Nephron (organoid): ENCODE results near the gene CCDC196.

Experiments used
- H3K27ac Mint-ChIP-seq, 3 experiments: 2 replicates each; pipeline ENCODE4 v1.8.0; 2020; ENCODE audit warnings: mixed read lengths in 3 of 3, mild to moderate bottlenecking in 2 of 3, moderate library complexity in 1 of 3
- H3K27me3 Mint-ChIP-seq: 2 replicates; pipeline ENCODE4 v1.8.0; 2021; ENCODE audit warnings: low read depth, mild to moderate bottlenecking, moderate library complexity, mixed read lengths
- H3K36me3 Mint-ChIP-seq: 2 replicates; pipeline ENCODE4 v1.8.0; 2020; ENCODE audit warnings: low read depth, mixed read lengths
- H3K4me1 Mint-ChIP-seq: 2 replicates; pipeline ENCODE4 v1.8.0; 2020; ENCODE audit warnings: mixed read lengths
- H3K4me3 Mint-ChIP-seq, 3 experiments: 2 replicates each; pipeline ENCODE4 v1.8.0; 2020; ENCODE audit warnings: mild to moderate bottlenecking in 3 of 3, mixed read lengths in 3 of 3, moderate library complexity in 2 of 3
- H3K9me3 Mint-ChIP-seq: 2 replicates; pipeline ENCODE4 v1.8.0; 2020; ENCODE audit warnings: mixed read lengths
- TF ChIP-seq, protein P1 (sequence below), 3 experiments: fragments of 200-600 bp; sonication (generic); IDR thresholded peaks; one replicate each; pipeline ENCODE4 v1.5.0; 2021; ENCODE audit warnings: antibody characterized with exemption in 3 of 3; ENCODE audit not compliant: unreplicated experiment in 3 of 3

The CCDC196 gene

DNA sequence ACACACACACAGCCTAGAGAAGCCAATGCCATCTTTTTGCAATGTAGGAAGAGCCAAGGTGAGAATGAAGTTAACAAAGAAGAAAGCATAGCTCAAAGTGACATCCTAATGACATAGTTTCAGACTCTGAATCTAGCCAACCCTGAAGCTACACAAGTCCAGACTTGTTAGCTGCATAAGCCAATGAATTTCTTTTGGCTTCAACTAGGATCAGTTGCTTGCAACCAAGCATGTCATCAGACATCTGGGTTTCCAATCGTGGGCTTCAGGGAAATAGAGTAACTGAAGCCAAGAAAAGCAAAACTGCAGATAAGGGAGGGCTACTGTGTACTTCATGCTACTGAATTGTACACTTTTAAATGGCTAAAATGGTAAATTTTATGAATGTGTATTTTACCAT is 17.4 kb downstream of the CCDC196 start:
- no peaks in the 10 kb centered on the region for H3K9me3 Mint-ChIP-seq

DNA sequence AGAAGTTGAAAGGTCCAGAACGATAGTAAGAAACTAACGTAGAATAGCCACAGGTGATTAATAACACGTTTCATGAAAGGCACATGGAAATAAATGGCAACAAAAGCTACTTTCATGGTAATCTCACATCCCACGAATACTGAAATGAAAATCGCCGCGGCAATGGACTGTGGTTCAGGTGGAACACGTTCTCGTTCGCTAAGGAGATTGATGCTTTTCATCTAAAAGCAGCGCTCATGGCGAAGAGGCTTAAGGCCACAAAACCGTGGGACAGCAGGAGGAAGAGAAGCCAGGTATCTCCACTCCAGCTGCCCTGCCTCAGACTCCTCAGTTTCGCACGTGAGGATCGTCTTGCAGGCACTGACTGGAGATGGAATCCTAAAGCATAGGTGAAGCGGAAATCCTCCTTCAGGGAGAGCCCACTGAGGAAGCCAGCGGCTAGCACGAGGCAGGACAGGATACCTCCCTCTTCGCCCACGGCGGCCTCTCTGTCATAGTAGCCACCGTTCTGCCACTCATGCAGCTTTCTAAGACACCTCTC is 21.1 kb downstream of the CCDC196 start:
- Mint-ChIP-seq H3K27ac (peak overlapping the region; percentile 79 to 98 (median 95)), H3K36me3 (no peaks in the 10 kb centered on the region), H3K4me3 (peak overlapping the region; percentile 85 to 96 (median 94)), H3K27me3 (peaks cover 15% of the 10 kb centered on the region), H3K4me1 (peaks cover 17% of the 10 kb centered on the region), H3K9me3 (no peaks in the 10 kb centered on the region)
- TF ChIP-seq, protein P1, sequence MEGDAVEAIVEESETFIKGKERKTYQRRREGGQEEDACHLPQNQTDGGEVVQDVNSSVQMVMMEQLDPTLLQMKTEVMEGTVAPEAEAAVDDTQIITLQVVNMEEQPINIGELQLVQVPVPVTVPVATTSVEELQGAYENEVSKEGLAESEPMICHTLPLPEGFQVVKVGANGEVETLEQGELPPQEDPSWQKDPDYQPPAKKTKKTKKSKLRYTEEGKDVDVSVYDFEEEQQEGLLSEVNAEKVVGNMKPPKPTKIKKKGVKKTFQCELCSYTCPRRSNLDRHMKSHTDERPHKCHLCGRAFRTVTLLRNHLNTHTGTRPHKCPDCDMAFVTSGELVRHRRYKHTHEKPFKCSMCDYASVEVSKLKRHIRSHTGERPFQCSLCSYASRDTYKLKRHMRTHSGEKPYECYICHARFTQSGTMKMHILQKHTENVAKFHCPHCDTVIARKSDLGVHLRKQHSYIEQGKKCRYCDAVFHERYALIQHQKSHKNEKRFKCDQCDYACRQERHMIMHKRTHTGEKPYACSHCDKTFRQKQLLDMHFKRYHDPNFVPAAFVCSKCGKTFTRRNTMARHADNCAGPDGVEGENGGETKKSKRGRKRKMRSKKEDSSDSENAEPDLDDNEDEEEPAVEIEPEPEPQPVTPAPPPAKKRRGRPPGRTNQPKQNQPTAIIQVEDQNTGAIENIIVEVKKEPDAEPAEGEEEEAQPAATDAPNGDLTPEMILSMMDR (IDR thresholded peaks at IDR 0.05; ENCODE audit: unreplicated experiment in 3 of 3), result no peak

More for the DNA sequence above, 17.4 kb downstream of the CCDC196 start:
- TF ChIP-seq, protein P1 (IDR thresholded peaks at IDR 0.05; ENCODE audit: unreplicated experiment in 3 of 3), result no peak
- H3K27me3 Mint-ChIP-seq, result no peaks in the 10 kb centered on the region
- peaks cover 10% of the 10 kb centered on the region for H3K4me1 Mint-ChIP-seq
- no peak overlapping the region for H3K4me3 Mint-ChIP-seq
- H3K36me3 Mint-ChIP-seq, result no peaks in the 10 kb centered on the region
- H3K27ac Mint-ChIP-seq, result no peak overlapping the region

DNA sequence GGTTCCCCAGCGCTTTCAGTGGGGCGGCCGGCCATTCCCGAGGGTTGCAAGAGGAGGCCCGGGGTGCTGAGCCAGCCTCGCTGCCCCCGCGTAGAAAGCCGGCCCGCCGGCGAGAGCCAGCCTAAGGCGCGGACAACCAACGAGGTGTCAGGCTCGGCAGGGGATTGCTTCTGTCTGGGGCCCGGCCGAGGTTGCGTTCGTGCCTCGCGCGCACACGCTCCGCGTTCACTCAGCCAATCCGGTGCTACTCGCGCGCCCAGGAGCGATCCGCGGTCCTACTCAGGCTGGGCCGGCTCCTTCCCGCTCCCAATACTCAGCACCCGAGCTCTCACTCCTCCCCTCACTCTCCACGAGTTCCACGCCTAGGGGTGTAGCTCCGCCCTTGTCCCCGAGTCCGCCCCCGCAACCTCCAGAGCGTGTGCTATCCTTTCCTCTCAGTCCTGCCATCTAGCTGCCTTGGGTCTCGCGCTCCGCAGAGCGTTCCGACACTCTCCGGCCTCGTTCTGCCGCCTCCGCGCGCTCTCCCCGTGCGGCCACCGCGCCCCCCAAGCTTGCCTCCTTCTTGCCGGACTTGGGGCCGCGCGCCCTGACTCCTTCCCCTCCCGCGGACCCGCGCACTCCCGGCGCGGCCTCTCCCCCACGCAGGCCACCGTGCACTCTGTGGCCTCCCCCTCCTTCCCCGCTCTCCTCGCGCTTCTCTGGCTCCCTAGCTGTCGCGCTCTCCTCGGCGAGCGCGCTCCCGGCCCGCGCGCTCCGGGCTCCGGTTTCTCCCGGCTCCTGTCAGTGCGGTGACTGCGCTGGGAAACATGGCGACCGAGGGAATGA is 21.8 kb downstream of the CCDC196 start, which contains the start of gene GPHN:
Gene GPHN, plus strand, starts transcription at position 426 of the 825 bp plus-strand sequence.
- Mint-ChIP-seq H3K9me3 (no peaks in the 10 kb centered on the region), H3K27ac (peak within 1 kb of the TSS; percentile 79 to 98 (median 95))

DNA sequence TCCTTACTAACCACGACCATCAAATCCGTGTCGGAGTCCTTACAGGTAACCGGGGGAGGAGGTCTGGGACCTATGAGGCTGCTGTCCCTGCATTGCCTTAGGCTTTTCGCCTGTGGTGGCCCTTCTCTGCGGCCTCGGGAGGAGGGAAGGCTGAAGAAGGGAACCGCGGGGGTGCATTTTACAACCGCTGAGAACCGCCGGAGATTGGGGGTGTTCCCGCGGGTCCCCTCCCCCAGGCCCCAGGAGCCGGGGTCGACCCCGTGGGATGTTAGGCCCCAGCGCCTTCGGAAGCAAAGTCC is 22.3 kb downstream of the CCDC196 start:
- H3K4me3 Mint-ChIP-seq, result peak overlapping the region; percentile 85 to 96 (median 94)
- H3K27me3 Mint-ChIP-seq, result peaks cover 18% of the 10 kb centered on the region
- TF ChIP-seq, protein P1 (IDR thresholded peaks at IDR 0.05; ENCODE audit: unreplicated experiment in 3 of 3), result no peak
- no peaks in the 10 kb centered on the region for H3K9me3 Mint-ChIP-seq
- H3K4me1 Mint-ChIP-seq, result peaks cover 17% of the 10 kb centered on the region
- no peaks in the 10 kb centered on the region for H3K36me3 Mint-ChIP-seq
- peak overlapping the region; percentile 79 to 98 (median 95) for H3K27ac Mint-ChIP-seq

More for the DNA sequence above, 21.8 kb downstream of the CCDC196 start, which contains the start of gene GPHN:
- Mint-ChIP-seq H3K27me3 (peaks cover 18% of the 10 kb centered on the region), H3K36me3 (no peaks in the 10 kb centered on the region), H3K4me3 (peak within 1 kb of the TSS; percentile 85 to 96 (median 94)), H3K4me1 (peaks cover 17% of the 10 kb centered on the region)
- TF ChIP-seq, protein P1 (IDR thresholded peaks at IDR 0.05; ENCODE audit: unreplicated experiment in 3 of 3), result peak in 1 of 3 experiments; percentile 33

DNA sequence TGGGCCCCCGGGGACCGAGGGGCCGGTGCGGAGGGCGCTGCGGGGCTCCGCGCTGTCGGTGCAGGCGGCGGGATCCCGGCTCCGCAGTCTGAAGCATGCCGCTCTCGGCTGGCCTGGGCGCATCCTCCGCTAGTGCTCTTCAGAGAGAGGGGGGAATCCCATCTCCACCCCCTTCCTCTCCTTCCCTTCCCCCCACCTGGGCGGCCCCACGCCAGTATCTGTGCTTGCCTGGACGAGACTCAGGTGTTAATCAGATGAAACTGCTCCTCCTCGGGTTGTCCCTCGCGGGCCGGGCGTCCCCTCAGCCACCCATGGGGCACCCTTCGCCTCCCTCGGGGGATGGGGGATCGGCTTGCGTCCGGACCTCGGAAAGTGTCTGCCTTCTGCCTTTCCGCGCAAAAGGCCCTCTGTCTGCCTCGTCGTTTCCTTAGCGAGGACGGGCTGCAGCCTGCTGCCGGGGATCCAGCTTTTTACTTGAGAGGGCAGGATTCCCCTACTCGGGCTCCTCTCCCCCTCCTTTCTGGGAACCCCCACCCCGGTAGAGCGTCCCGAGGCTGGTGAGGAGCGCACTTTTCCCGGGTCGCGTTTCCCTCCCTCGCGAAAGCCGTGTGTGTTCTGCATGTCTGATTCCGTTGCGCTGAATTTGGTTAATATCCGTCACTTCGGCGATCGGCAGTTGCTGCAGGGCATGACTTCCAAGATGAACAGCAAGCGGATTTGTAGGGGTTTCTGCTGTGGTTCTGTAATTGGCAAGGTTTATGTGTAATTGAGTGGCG is 22.9 kb downstream of the CCDC196 start:
- TF ChIP-seq, protein P1 (IDR thresholded peaks at IDR 0.05; ENCODE audit: unreplicated experiment in 3 of 3), result no peak
- no peaks in the 10 kb centered on the region for H3K9me3 Mint-ChIP-seq

More for the DNA sequence above, 22.9 kb downstream of the CCDC196 start:
- Mint-ChIP-seq H3K4me1 (peaks cover 17% of the 10 kb centered on the region), H3K36me3 (no peaks in the 10 kb centered on the region), H3K4me3 (peak overlapping the region; percentile 85 to 89 (median 86)), H3K27ac (peak overlapping the region; percentile 14 to 79 (median 26)), H3K27me3 (peaks cover 18% of the 10 kb centered on the region)
